NOMO-1 treated with dmso at 0.1 percent for 144 hours (cell line): ENCODE measurements around the gene FOXK1.
"Not testable (repeated sequence)": the region's sequence is repeated elsewhere in the genome, so short reads cannot be mapped to it uniquely, and the experiment has no call there.

ENCODE experiments used
- DNase-seq: peaks from one replicate; lab custom pipeline; 2025; ENCODE audit not compliant: unreplicated experiment; lab: John Stamatoyannopoulos, UW

The FOXK1 gene

GRCh38 chr7:4783292-4783652 is 101.2 kb downstream of the FOXK1 start:
- no peak for DNase-seq

DNA sequence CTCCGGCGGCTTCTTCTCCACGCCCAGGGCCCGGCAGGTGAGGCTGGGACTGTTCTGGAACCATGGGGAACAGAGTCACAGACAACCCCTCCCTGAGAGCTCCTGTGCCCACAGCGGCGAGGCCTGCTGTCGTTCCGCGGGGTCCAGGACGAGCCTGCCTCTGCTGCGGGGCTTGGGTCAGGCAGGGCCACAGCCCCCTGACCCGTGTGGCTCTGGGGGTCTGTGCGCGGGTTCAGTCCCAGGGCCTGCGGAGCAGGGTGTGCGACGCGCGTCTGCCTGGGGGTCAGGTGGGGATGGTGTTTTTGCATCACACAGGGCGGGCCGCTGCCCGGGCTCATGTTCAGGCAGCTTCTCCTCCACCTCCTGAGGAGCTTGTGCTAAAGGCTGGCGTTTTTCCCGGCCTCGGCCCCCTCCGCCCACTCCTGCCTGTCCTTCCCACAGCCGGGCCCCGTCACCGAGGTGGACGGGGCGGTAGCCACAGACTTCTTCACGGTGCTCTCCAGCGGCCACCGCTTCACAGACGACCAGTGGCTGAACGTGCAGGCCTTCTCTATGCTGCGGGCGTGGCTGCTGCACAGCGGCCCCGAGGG is 101.8 kb downstream of the FOXK1 start:
- DNase-seq = no peak

DNA sequence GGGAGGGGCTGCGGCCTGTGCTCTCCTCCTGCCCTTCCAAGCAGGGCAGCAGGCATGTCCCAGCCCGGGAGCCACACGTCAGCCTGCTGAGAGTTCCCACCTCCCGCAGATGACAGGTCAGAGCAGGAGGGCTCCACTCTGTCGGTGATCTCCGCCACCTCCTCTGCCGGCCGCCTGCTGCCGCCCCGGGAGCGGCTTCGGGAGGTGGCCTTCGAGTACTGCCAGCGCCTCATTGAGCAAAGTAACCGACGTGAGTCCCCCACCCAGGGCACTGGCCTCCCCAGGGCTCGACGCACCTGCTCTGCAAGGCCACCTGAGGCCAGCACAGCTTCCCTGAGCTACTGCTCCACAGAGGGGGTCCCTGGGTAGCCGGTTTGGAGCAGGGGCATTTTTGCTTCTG is 102.7 kb downstream of the FOXK1 start:
- DNase-seq = no peak

- no peak for DNase-seq
Measured at GRCh38 chr7:4785371-4785770, 103.3 kb downstream of the FOXK1 start.

DNA sequence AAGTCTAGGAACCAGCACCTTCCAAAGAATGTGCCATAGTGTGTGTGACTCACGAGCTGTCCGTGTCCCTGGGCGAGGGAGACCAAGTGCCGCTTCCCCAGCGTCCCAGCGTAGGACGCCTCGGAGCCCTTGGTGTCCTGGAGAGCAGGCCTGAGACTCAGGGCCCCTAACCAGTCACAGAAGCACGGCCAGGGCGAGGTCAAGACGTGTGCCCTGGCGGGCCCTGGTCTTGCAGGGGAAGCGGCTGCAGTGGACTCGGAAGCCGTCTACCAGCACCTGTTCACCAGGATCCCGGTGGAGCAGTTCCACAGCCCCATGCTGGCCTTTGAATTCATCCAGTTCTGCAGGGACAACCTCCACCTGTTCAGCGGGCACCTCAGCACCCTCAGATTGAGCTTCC is 103.9 kb downstream of the FOXK1 start:
- DNase-seq = no peak

DNA sequence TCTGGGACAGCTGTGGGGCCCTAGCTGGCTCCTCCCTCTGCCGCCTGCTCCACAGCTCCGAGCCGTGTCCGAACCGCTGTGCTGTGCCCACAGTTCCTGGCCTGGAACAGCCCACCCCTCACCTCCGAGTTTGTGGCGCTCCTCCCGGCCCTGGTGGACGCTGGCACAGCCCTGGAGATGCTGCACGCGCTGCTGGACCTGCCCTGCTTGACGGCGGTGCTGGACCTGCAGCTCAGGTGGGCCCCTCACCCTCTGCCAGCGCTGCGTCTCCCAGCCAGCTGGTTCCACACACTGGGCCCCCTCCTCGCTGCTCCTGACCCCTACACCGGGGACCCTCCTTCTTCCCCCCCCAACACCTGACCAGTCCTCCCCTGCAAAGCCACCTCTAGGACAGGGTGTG is 105.4 kb downstream of the FOXK1 start:
- no peak for DNase-seq

GRCh38 chr7:4787947-4788626 is 106.0 kb downstream of the FOXK1 start:
- no peak for DNase-seq

DNA sequence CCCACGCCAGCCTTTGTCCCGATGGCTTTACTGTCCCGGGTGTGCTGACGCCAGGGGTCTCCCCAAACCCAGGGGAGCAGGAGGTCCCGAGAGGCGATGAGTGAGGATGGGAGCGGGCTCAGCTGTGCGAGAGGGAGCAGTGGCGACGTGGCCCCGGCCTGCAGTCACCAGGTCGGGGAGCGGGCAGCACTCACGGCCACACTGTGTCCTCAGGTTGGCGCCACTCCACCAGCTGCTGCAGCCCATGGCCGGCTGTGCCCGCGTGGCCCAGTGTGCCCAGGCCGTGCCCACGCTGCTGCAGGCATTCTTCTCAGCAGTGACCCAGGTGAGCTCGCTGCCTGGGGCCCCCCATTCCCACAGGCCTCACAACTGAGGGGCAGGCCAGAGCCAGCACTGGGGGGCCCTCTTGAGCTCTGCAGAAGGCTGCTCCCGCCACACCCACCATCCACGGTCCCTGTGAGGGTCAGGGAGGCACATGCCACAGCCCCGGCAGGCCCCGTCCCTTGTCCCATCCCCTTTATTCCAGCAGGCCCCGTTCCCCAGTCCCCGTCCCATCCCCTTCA is 106.6 kb downstream of the FOXK1 start:
- DNase-seq = no peak

GRCh38 chr7:4789194-4790077 is 107.3 kb downstream of the FOXK1 start:
- no peak for DNase-seq

GRCh38 chr7:4790078-4790465 is 108.0 kb downstream of the FOXK1 start:
- DNase-seq = no peak

DNA sequence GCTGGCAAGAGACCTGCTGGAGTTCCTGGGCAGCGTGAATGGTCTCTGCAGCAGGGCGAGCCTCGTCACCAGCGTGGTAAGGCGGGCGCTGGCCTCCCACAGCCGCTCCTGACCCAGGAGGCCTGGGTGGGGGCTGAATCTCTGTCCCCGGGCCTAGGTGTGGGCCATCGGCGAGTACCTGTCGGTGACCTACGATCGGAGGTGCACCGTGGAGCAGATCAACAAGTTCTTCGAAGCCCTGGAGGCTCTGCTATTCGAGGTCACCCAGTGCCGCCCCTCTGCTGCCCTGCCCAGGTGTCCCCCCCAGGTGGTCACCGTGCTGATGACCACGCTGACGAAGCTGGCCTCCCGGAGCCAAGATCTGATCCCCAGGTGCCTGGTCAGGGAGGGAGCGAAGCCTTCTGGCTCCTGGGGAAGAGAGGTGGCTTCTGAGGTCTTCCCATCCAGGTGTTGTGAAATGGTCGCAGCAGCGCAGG is 108.5 kb downstream of the FOXK1 start:
- DNase-seq = no peak

DNA sequence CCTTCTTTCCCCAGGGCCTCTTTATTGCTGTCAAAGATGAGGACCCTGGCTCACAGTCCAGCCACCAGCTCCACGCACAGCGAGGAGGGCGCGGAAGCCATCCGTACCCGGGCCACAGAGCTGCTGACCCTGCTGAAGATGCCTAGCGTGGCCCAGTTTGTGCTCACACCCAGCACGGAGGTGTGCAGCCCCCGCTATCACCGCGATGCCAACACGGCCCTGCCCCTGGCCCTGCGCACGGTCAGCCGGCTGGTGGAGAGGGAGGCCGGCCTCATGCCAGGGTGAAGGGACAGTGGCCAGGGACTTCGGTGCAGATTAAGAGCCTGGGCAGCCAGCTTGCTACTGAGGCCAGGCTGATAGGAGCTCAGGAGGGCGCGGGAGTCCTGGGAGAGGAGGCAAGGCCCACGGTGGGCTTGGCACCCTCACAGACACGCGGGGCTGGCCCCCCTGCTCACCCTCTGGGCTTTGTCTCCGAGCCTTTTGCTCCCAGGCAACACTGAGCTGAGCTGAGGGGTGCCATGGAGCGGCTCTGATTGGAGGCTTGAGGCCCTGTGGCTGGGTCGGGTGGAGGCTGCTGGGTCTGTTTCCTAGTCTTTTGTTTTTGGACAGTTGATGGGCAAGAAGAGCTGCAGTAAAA is 109.1 kb downstream of the FOXK1 start:
- no peak for DNase-seq

DNA sequence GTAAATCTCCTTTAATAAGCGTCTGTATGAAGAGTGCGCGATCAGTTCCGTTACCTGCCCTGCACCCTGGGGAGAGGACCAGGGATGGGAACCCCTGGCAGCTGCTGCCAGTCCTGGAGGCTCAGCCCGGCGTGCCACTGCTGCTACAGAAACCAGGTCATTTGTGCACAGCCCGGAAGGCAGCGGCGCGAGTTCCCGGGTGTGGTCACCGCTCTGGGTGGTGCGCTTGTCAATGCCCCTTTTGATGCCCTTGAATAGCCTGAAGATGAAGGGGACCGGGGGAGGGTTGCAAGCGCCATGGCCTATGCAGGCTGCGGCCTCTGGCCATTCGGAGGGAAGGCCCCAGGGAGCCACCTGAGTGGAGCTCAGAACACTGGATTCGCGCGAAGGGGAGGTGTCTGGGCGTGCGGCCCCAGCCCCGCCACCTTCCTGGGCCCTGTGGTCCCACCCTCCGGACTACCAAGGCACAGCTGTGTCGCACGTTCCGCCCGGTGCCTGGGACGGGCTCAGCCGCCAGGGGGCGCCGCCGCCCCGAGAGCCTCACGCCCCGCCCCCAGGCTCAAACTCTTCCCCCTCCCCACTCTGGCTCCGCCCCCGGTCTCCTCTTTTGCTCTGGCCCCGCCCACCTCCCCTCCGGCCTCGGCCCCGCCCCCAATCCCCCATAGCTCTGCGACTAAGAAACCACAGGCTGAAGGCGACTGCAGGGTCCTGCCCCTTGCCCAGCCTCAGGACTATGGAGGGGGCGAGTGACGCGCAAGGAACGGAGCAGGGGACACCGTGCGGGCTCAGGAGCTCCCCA is 109.8 kb downstream of the FOXK1 start:
- no peak for DNase-seq

DNA sequence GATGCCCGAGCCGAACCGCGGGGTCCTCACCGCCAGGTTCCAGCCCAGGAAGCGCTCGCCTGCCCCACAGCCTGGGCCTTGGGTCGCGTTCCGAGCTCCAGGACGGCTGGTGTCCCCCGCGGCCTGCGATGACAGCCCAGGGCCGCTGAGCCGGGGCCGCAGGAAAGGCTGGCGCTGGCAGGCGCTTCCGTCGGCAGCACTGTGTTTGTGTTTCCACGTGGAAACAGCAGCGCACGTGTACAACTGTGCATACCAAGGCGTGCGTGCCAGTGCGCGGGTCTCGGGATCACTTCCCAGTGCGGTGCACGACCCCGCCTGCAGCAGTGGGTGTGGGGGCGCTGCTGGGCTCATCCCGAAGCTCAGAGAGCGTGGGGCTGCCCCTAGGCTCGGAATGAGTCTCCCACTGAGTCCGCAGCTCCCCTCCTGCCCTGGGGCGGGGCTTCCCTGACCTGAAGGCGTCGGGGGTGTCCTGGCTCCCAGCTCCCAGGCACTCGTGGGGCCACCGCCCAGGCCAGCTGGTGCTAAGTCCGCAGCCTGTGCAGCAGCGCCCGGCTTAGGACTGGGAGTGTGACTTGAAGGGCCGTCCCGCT is 110.5 kb downstream of the FOXK1 start:
- DNase-seq = no peak

DNA sequence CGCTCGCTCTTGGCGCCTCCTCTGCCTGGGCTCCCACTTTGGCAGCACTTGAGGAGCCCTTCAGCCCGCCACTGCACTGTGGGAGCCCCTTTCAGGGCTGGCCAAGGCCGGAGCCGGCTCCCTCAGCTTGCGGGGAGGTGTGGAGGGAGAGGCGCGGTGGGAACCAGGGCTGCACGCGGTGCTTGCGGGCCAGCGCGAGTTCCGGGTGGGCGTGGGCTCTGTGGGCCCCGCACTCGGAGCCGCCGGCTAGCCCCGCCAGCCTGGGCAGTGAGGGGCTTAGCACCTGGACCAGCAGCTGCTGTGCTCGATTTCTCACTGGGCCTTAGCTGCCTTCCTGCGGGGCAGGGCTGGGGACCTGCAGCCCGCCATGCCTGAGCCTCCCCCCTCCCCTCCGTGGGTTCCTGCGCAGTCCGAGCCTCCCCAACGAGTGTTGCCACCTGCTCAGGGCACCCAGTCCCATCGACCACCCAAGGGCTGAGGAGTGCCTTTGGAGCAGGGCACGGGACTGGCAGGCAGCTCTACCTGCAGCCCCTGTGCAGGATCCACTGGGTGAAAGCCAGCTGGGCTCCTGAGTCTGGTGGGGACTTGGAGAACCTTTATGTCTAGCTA is 111.4 kb downstream of the FOXK1 start:
- DNase-seq = not testable (repeated sequence)

DNA sequence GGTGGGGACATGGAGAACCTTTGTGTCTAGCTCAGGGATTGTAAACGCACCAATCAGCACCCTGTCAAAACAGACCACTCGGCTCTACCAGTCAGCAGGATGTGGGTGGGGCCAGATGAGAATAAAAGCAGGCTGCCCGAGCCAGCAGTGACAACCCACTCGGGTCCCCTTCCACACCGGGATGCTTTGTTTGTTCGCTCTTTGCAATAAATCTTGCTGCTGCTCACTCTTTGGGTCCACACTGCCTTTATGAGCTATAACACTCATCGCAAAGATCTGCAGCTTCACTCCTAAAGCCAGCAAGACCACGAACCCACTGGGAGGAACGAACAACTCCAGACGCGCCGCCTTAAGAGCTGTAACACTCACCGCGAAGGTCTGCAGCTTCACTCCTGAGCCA is 112.1 kb downstream of the FOXK1 start:
- DNase-seq = not testable (repeated sequence)

GRCh38 chr7:4794591-4795350 is 112.7 kb downstream of the FOXK1 start:
- DNase-seq = no peak

- no peak for DNase-seq
Measured at GRCh38 chr7:4796453-4796852, 114.4 kb downstream of the FOXK1 start.
